ENCODE results near the gene ADAM11.
"Not testable (repeated sequence)": the region's sequence is repeated elsewhere in the genome, so short reads cannot be mapped to it uniquely, and the experiment has no call there.

Gene ADAM11, protein sequence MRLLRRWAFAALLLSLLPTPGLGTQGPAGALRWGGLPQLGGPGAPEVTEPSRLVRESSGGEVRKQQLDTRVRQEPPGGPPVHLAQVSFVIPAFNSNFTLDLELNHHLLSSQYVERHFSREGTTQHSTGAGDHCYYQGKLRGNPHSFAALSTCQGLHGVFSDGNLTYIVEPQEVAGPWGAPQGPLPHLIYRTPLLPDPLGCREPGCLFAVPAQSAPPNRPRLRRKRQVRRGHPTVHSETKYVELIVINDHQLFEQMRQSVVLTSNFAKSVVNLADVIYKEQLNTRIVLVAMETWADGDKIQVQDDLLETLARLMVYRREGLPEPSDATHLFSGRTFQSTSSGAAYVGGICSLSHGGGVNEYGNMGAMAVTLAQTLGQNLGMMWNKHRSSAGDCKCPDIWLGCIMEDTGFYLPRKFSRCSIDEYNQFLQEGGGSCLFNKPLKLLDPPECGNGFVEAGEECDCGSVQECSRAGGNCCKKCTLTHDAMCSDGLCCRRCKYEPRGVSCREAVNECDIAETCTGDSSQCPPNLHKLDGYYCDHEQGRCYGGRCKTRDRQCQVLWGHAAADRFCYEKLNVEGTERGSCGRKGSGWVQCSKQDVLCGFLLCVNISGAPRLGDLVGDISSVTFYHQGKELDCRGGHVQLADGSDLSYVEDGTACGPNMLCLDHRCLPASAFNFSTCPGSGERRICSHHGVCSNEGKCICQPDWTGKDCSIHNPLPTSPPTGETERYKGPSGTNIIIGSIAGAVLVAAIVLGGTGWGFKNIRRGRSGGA

DNA sequence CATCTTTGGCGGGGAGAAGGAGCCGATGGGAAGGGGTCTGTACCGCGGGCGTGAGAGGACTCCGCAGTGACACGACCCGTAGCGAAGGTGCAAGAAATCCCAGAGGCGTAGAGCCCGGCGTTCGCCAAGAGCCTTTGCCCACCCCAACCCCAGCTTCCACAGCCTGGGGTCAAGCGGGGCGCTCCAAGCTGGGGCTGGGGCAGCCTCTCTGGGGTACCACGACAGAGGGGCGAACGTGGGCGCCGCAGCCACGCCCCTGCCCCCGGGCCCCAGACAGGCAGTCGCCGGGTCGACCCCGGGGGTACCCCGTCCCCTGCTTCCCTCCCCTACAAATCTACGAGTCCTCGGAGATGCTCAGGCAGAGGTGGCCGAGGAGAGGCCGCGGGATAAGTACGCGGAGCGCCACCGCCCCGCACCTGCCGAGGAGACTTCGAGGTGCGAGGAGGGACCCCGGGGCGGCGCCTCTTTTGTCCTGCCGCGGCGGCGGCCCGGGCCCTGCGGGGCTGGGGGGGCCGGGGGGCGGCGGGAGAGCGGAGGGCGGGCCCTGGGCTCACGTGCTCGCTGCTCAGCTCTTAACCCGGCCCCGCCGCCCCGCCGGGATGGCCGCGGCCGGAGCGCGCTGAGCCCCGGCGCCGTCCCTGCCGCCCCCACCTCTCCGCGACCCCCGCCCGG, at the start of gene ADAM11:
TSS of gene ADAM11 (plus strand) at position 575 of the 672 bp plus-strand sequence. CDS start 212 bp downstream, outside the sequence.
- DNase-seq, result no peak

DNA sequence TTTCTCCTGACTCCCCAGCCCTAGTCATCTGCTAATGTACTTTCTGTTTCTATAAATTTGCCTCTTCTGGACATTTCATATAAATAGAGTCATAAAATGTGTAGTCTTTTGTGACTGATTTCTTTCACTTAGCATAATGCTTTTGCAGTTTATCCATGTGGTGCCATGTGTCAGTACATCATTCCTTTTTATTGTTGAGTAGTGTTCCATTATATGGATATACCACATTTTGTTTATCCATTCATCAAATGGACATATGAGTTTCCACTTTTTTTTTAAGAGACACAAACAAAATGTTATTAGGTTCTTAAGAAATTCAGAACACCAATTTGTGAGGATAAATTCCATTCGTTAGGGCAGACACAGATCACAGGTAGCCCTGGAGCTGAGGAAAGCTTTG, 39.3 kb upstream of the ADAM11 start:
- no peak for DNase-seq

DNA sequence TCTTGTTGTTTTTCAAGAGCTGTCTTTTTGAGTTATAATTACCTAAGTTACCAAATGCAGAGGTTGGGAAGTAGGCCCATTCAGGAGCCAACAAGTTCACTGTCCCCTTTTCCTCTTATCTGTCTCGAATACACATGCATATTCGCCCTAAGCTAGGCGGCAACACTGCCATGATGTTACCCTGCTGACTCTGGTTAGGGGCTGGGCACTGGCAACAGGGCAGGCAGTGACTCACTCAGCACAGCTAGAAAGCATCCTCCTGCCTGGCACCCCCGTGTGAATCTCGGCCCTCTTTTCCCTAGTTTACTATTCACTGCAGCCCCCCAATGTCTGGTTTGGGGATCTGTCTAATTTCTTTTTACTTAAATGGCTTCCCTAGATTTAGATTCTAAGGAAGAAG, 36.5 kb upstream of the ADAM11 start:
- DNase-seq, result no peak

DNA sequence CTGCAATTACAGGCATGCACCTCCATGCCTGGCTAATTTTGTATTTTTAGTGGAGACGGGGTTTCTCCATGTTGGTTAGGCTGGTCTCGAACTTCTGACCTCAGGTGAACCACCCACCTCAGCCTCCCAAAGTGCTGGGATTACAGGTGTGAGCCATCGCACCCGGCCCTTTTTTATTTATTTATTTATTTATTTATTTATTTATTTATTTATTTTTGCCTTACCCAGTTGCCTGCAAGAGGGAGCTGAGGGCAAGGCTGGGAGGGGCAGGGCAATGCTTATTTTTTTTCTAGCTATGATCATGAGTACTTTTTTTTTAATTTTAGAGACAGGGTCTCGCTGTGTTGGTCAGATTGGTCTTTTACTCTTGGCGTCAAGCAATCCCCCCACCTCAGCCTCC, 32.7 kb upstream of the ADAM11 start:
- not testable (repeated sequence) for DNase-seq

DNA sequence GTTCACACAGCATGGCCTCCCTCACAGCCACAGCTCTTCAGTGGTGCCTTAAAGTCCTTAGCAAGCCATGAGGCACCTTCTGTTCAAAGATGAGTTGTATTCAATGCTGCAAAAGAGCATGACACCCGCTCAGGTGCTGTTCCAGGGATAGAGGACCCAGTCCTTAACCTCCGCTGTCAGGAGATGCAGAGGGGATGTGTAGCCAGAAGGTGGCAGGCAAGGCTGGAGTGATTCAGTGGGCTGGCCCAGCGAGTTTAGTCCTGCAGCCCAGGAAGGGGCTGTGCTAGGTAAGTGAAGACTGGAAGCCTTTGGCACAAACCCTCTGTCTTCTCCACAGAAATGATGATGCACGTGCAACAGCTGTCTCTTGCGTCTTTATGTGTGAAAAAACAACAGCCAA, 25.0 kb upstream of the ADAM11 start:
- no peak for DNase-seq

DNA sequence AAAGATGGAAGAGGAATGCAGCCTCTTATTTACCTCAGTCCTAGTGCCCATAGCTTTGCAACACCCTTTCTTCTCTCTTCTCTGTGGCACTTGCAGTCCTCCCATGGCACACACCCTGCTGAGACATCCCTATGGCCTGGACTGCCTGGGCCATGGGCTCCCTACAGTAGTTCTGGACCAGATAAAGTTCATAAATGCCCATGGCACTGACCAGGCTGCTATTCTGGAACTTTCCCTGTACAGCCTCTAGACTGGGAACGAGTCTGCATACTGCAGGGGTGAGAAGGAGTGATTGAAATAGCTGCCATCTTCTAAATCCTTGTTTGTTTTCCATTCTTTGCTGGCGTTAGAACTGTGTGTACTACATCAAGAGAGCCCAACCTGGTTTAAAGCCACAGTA, 24.5 kb upstream of the ADAM11 start:
- DNase-seq, result no peak

DNA sequence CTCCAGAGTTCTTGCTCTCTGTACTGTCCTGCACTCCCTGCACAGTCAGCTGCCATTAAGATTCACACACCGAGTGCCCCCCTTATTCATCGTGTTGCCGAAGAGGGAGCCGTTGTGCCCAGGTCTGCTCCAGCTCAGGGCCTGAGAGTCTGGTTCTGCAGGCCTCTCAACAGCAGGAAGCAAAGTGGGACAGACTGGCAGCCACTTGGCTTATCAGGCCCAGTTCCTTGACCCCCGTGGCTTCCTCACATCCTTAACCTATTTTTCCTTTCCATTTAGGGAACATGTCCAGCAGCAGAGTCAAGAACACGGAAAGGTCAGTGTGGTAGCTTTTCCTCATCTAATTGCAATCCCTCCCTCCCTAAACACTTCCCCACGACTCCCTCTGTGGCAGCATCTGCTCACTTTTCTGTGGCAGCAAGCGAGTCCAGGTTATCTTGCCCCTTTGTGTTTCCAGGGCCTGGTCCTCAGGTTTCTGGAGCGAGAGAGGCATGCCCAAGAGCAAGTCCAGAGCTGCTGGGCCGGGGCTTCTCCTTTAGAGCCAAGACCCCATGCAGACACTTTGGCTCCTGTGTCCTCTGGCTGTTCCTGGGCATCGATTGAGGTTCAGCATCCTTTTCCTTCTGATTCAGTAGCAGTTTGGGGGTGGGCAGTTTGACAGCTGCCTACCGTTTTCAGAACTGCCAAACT, 22.1 kb upstream of the ADAM11 start:
- no peak for DNase-seq

DNA sequence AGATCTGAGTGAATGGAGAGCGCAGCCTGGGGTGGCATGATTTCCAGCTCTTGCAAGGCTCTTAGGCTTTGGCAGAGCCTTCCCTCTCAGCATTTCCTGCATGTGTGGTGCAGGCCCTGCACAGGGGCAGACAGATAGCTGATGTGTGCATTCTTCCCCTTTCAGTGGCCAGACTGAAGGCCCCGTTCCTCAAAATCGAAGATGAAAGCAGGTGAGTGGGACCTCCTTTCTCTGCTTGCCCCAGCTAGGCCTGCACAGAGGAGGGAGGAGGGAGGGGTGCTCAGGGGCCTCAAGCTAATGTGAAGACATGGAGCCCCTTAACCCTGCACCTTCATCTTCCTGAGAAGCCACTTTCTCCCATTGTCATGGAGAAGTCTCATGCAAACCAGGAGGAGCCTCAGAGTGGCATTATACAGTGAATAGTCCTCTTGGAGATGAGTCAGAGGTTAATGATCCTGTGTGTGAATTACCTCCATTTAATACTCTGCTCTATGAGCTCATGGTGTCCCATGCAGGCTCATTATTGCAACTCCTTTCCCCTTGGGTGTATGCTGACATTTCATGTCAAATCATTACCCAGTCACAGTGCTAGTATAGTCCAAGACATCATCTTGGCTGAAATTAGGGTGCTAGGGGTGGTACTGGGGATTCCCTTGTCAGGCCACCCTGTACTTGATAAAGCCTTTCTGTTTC, 20.4 kb upstream of the ADAM11 start:
- no peak for DNase-seq

DNA sequence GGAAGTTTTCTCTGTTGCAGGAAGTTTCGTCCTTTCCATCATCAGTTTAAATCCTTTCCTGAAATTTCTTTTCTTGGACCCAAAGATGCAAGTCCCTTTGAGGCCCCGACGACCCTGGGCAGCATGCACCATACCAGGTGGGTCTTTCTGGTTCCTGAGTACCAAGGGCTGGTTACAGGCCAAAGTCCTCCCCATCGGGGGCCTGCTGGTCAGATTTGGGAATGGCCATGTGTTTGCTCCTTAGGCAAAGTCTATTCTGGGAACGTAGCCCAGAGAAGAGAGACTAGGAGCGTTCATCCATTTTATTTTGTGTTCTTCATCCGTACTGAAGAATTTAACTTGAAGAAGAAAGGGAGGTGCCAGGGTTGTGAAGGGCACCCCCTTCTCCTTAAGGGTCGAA, 17.5 kb upstream of the ADAM11 start:
- DNase-seq, result no peak

DNA sequence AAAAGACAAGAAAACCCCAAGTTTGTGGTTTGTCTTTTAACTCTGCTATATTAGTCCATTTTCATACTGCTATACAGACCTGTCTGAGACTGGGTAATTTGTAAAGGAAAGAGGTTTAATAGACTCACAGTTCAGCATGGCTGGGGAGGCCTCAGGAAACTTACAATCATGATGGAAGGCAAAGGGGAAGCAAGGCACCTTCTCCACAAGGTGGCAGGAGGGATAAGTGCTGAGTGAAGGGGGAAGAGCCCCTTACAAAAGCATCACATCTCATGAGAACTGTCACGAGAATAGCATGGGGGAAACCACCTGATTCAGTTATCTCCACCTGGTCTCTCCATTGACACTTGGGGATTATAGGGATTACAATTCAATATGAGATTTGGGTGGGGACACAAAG, 13.5 kb upstream of the ADAM11 start:
- no peak for DNase-seq

DNA sequence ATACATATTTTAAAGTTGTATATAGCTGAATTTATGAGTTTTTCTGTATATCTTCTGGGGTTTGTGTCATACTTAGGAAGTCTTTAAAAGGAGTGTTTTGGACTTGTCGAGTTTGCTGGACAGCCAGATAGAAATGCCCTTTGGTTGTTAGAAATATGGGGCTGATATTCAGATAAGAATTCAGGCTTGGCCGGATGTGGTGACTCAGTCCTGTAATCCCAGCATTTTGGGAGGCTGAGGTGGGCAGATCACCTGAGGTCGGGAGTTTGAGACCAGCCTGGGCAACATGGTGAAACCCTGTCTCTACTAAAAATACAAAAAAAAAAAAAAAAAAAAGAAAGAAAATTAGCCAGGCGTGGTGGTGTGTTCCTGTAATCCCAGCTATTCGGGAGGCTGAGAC, 13.1 kb upstream of the ADAM11 start:
- DNase-seq, result not testable (repeated sequence)

DNA sequence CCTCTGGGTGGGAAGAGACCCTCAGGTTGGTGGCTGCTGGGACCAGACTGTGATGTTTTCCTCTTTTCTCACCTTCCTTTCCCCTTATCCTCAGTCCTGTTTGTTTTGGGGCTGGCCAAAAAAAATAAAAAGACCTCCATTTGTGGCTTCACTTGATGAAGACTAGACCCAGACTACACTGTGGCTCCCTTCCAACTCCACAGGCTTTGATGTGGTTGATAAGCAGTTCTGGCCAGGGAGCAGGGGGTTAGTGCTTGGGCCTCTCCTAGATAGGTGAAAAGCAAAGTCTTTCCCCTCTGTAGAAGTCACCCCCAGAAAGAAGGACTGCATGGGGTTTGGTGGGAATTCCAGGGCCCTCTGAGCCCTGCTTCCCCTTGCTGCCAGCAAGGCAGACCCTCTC, 11.2 kb upstream of the ADAM11 start:
- DNase-seq, result no peak

DNA sequence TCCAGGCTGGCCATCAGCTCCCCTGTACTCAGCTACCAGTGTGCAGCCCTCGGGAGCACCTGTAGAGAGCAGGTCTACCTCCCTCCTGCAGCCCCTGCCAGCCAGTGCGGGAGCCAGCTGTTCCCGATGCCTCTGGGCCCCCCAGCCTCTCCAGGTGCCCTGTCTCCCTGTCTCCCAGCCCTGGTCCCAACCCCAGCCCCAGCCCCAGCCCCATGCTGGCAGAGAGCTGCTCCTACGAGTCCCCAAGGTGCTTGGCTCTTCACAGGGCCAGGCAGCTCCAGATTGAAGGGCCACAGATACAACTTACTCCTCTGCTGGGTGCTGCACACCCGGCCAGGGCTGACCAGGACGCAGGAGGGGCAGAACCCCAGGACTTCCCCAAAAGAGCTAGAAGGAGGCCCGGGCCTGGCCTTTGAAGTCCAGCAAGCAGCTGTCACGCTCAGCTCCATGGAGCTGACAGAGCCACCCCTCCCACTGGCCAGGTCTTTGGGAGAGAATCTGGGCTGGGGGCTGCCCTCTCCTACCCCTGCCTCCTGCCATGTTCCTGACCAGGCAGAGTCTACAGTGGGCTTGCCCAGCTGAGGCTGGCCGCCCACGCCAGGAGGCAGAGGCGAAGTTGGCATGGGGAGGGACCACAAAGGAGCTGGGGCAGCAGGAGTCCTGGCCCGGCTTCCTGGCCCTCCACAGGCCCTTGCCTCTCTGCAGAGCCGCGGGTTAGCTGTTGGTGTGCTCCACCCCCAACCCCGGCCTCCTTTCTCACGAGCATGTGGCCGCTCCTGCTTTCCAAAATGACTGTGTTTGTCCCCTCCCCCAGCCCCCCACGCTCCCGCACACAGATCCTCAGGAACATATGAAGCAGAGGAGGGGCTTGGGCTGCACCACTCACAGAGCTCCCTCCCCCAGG, 9.5 kb upstream of the ADAM11 start:
- DNase-seq, result peak; percentile 78

DNA sequence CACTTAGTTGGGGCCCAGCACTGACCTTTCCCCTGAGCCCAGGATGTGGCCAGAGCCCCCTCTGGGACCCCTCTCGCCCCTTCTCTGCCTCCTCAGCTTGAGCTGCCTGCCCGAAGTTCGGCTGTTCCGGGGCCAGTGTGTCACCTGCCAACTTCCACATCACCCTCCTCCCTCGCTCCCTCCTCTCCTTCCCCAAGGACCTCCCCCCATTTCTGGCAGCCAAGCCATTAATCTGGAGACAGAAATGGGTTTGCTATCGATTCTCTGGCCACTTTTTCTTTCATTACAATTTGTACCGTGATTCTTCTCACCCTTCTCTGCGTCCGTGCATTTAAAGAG, 8.8 kb upstream of the ADAM11 start:
- no peak for DNase-seq

DNA sequence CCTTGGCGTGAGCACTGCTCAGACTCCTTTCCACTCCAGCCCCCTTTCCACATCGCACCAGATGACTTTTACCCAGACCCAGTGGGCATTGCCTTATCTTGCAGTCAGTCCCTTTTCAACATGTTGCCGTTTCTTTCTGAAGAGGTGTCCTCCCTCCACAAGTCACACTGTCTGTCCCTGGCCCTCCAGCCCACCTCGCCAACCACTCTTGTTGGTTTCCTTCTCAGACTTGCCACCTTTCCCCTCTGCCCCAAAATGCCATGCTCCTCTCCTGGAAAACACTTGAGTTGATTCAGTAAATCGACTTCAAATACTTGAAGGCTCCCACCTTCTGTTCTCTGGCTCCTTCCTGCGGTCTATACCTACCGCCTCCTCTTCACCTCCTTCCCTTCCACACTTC, 7.5 kb upstream of the ADAM11 start:
- DNase-seq, result no peak

DNA sequence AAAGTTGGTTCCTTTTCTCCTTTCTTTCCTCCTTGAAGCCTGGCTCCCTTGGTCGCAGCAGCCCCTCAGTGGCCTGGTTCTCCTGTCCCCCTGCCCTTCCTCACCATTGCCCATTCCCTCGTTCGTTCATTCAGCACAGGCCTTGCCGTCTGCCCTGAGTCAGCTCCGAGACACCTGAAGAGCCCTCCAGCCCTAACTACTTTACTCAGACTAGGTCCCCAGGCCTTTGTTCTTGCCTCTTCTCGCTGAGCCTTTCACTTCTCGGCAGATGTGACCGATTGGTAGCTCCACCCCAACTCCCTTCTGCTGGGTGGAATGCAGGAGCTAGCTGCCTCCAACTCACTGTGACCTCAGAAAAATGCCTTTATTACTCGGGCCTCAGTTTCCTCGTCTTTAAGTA, 7.0 kb upstream of the ADAM11 start:
- no peak for DNase-seq

DNA sequence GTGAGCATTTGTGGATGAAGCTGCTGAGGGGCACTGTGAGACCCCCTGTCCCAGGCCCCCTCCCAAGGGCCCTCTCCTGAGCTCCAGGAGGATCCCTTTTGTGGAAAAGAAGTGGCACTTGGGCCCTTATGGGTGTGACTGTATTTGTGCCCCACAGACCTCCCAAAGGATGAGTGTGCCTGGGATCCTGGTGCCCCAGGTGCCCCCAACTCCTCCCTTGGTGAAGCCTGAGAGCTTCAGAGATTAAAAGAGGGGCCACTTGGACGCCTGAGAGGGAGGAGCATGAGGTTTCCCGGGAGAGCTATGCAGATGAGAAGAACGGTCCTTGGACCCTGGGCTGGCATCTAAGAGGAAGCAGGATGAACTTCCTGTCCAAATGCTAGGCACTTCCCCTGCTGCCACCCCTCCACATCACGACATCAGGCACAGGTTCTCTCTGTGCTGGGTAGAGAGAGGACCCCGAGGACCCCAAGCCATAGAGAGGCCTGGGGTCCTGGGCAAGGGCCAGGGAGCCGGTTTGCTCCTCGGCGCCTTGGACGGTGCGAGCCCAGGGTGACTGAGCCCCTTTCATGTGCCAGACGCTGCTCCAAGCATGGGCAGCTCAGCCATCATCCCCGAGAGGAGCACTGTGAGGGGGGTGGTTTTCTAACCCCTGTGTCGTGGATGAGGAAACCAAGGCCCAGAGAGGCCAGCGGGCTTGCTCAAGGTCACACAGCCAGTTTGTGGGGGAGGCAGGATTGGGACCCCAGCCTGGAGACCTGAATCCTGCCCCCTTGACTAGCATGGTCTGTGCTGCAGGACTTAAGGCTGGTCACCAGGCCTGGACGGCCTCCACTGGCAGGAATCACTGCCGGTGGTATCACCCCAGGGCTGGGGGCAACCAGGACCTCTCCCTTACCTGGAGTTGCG, 5.6 kb upstream of the ADAM11 start:
- no peak for DNase-seq

DNA sequence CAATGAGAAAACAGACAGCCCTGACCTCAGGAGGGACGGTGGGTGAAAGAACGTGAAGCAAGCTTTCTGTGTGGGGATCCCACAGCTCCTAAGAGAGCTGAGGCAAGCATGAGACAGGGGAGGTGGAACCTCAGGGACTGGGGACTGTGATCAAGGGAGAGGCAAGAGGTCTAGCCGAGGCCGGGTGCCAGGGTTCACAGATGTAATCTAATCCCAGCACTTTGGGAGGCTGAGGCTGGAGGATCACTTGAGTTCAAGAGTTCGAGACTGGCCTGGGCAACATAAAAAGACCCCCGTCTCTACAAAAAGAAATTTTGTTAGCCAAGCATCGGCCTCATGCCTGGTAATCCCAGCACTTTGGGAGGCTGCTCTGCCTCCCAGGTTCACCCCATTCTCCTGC, 4.5 kb upstream of the ADAM11 start:
- no peak for DNase-seq

DNA sequence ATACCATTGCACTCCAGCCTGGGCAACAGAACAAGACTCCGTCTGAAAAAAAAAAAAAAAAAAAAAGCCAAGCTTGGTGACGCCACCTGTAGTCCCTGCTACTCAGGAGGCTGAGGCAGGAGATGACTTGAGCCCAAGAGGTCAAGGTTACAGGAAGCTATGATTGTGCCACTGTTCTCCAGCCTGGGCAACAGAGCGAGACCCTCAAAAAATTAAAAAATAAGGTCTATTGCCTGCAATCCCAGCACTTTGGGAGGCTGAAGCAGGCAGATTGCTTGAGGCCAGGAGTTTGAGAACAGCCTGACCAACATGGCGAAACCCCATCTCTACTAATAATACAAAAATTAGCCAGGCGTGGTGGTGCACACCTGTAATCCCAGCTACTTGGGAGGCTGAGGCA, 3.6 kb upstream of the ADAM11 start:
- DNase-seq, result not testable (repeated sequence)

Data from left hindlimb (tissue), 1 donor.